BJ (cell line): ENCODE results near the gene PXDN. TPM values are rescaled to one million over a fixed set of nuclear protein-coding genes. Genes with fewer than 3 reads are reported as not detected.
"Not testable (repeated sequence)": the region's sequence is repeated elsewhere in the genome, so short reads cannot be mapped to it uniquely, and the experiment has no call there.

Source experiments
- CTCF ChIA-PET: fragments of 350-600 bp; formaldehyde crosslinking; extraction: SDS; loops from one replicate; lab custom pipeline; 2021; ENCODE audit warnings: antibody characterized with exemption, inconsistent platforms; lab: Yijun Ruan, JAX
- POLR2A ChIA-PET: fragments of 300-600 bp; sonication (Branson Sonifier 250); formaldehyde crosslinking; extraction: SDS; loops from one replicate; lab custom pipeline; 2021; ENCODE audit warnings: antibody characterized with exemption; lab: Charles Lee
- DNase-seq: peaks from one replicate; pipeline ENCODE4 v3.0.0-alpha.2; 2011; ENCODE audit warnings: low read depth
- H3K27me3 ChIP-seq: 2 replicates; pipeline ENCODE4 v1.6.0; 2011; ENCODE audit warnings: low read length; ENCODE audit not compliant: control insufficient read depth, insufficient read depth
- H3K36me3 ChIP-seq: 2 replicates; pipeline ENCODE4 v1.5.1; 2011; ENCODE audit warnings: low read length; ENCODE audit not compliant: control insufficient read depth, insufficient read depth
- H3K4me3 ChIP-seq: 2 replicates; pipeline ENCODE4 v1.5.1; 2011; ENCODE audit warnings: low read depth, mild to moderate bottlenecking, control low read depth, low read length
- CTCF ChIP-seq: IDR thresholded peaks from 2 replicates; pipeline ENCODE4 v1.5.1; 2011; ENCODE audit warnings: low read depth, mild to moderate bottlenecking, control low read depth, inconsistent platforms, low read length, moderate library complexity; ENCODE audit not compliant: insufficient read depth
- polyA plus RNA-seq: library from polyadenylated mRNA; depleted of rRNA; stranded (reverse); fragments of >200 nt; gene quantifications from 2 replicates; pipeline ENCODE4 v1.2.3, GENCODE V29; 2011

The PXDN gene
- polyA plus RNA-seq, 1 experiment, result 212 TPM

DNA sequence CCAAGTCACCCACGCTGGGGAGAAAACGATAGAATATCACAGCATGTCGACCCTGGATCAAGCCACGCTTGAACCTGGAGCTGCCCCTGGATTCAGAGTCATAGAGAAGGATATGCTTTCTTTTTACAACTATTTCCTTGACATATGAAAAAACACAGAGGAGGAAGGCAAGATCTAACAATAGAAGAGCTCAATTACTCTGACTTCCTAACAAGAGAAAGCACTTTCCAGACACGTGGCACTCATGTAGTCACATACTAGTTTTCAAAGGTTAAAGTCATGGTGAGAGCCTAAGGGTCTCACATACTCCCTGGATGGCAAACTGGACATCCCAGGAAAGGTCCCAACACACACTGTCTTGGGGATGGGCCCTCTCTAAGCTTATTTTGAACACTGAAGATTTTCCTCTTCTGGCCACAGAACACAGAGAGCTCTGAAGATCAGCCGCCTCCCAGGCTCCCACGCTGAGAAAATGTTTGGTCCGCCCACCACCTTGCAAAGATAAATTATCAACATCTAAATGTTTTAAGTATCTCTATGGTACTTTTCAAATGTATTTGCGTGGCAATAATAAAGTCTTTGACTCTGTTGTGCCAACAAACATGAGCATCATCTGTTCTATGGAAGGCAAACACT is 4.9 kb downstream of the PXDN start:
- POLR2A ChIA-PET, result no interaction called here
- DNase-seq, result no peak
- no peak overlapping the region for H3K4me3 ChIP-seq
- H3K27me3 ChIP-seq, result no peaks in the 10 kb centered on the region
- no peak for TF ChIP-seq CTCF
- peaks cover 8% of the 10 kb centered on the region for H3K36me3 ChIP-seq
- CTCF ChIA-PET, result interaction anchor here (1.4 to 2.2 kb wide), 2 partner anchors 9 to 30 kb away, joined by 4 to 5 read pairs; no protein-coding TSS in a partner anchor

GRCh38 chr2:1738646-1739302 is 5.5 kb downstream of the PXDN start:
- Histone ChIP-seq H3K36me3 (peaks cover 8% of the 10 kb centered on the region), H3K4me3 (no peak overlapping the region), H3K27me3 (no peaks in the 10 kb centered on the region)
- ChIA-PET POLR2A (no interaction called here), CTCF (interaction anchor here (0.7 to 2.2 kb wide), 4 partner anchors 9 to 31 kb away, joined by 4 to 5 read pairs (median 4); no protein-coding TSS in a partner anchor)
- no peak for DNase-seq
- no peak for TF ChIP-seq CTCF

GRCh38 chr2:1738163-1738562 is 6.2 kb downstream of the PXDN start:
- ChIA-PET CTCF (interaction anchor here (0.7 to 2.2 kb wide), 4 partner anchors 10 to 31 kb away, joined by 4 to 5 read pairs (median 4); no protein-coding TSS in a partner anchor), POLR2A (no interaction called here)
- Histone ChIP-seq H3K36me3 (peaks cover 8% of the 10 kb centered on the region), H3K4me3 (no peak overlapping the region), H3K27me3 (no peaks in the 10 kb centered on the region)
- no peak for DNase-seq
- TF ChIP-seq CTCF, result no peak

GRCh38 chr2:1736997-1737480 is 7.3 kb downstream of the PXDN start:
- DNase-seq, result no peak
- peaks cover 8% of the 10 kb centered on the region for H3K36me3 ChIP-seq
- no peak for TF ChIP-seq CTCF
- CTCF ChIA-PET, result interaction anchor here (0.6 to 2.2 kb wide), 4 partner anchors 11 to 226 kb away, joined by 3 to 5 read pairs (median 4); no protein-coding TSS in a partner anchor
- POLR2A ChIA-PET, result no interaction called here
- H3K4me3 ChIP-seq, result no peak overlapping the region
- no peaks in the 10 kb centered on the region for H3K27me3 ChIP-seq

DNA sequence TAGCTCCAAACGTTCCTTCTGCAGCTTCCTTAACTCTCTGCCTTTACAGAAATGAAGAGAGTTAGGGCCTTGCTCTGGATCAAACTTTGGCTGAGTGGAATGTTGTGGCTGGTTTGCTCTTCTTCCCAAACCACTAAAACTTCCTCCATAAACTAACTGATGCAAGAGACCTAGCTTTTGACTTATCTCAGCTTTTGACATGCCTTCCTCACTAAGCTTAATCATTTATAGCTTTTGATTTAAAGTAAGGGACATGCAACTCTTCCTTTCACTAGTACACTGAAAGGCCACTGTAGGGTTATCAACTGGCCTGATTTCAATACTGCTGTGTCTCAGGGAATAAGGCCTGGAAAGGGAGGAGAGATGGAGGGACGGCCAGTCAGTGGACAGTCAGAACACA is 8.3 kb downstream of the PXDN start:
- ChIA-PET POLR2A (no interaction called here), CTCF (interaction anchor here (1.4 to 2.6 kb wide), 2 partner anchors 14 to 185 kb away, joined by 3 to 8 read pairs; no protein-coding TSS in a partner anchor)
- no peak for TF ChIP-seq CTCF

GRCh38 chr2:1733298-1733697 is 11.0 kb downstream of the PXDN start:
- POLR2A ChIA-PET, H3K4me3 ChIP-seq, DNase-seq, H3K36me3 ChIP-seq, H3K27me3 ChIP-seq: not testable (repeated sequence)
- CTCF ChIA-PET, result interaction anchor here (1.4 kb wide), 1 partner anchor 84 kb away, joined by 4 read pairs; no protein-coding TSS in a partner anchor

More for the DNA sequence above, 8.3 kb downstream of the PXDN start:
- Histone ChIP-seq H3K4me3 (no peak overlapping the region), H3K36me3 (peaks cover 8% of the 10 kb centered on the region; the same call in 1 of the 2 replicates), H3K27me3 (no peaks in the 10 kb centered on the region)
- DNase-seq, result no peak
